Osteoblast (primary cell): ENCODE data around the gene SNX17. TPM values are rescaled to one million over a fixed set of nuclear protein-coding genes. Genes with fewer than 3 reads are reported as not detected.
"Not testable (repeated sequence)": the region's sequence is repeated elsewhere in the genome, so short reads cannot be mapped to it uniquely, and the experiment has no call there.

Experiments
- DNase-seq: peaks from one replicate; pipeline ENCODE4 v3.0.0; 2011; ENCODE audit warnings: low spot score, mixed read lengths; ENCODE audit not compliant: insufficient read length; ENCODE audit errors: missing footprints
- H2AFZ ChIP-seq: 2 replicates; pipeline ENCODE4 v1.6.0; 2011; ENCODE audit warnings: mild to moderate bottlenecking, low read length
- H3K27ac ChIP-seq: 2 replicates; pipeline ENCODE4 v1.5.1; 2011; ENCODE audit warnings: mild to moderate bottlenecking, low read depth, low read length, moderate library complexity
- H3K27me3 ChIP-seq: 2 replicates; pipeline ENCODE4 v1.6.0; 2012; ENCODE audit warnings: mild to moderate bottlenecking, control low read depth, inconsistent platforms, low read length, moderate library complexity; ENCODE audit not compliant: insufficient read depth
- H3K36me3 ChIP-seq: 2 replicates; pipeline ENCODE4 v1.5.1; 2011; ENCODE audit warnings: mild to moderate bottlenecking, low read length, control low read depth, moderate library complexity; ENCODE audit not compliant: insufficient read depth
- H3K4me1 ChIP-seq: 2 replicates; pipeline ENCODE4 v1.5.1; 2011; ENCODE audit warnings: mild to moderate bottlenecking, low read length, control low read depth, moderate library complexity; ENCODE audit not compliant: insufficient read depth
- H3K4me2 ChIP-seq: 2 replicates; pipeline ENCODE4 v1.6.0; 2011; ENCODE audit warnings: mild to moderate bottlenecking, low read length; ENCODE audit not compliant: insufficient read depth
- H3K4me3 ChIP-seq: fragments of 200-600 bp; sonication (generic); 3 replicates; pipeline ENCODE4 v1.5.1; 2012; ENCODE audit warnings: mild to moderate bottlenecking, low read length, inconsistent platforms; ENCODE audit not compliant: insufficient read depth
- H3K79me2 ChIP-seq: 2 replicates; pipeline ENCODE4 v1.6.0; 2012; ENCODE audit warnings: mild to moderate bottlenecking, low read length, control low read depth, inconsistent platforms; ENCODE audit not compliant: insufficient read depth
- H3K9me3 ChIP-seq: 2 replicates; pipeline ENCODE4 v1.5.1; 2011; ENCODE audit warnings: low read depth, low read length, control low read depth
- H4K20me1 ChIP-seq: 2 replicates; pipeline ENCODE4 v1.6.0; 2012; ENCODE audit warnings: mild to moderate bottlenecking, low read length, control low read depth; ENCODE audit not compliant: insufficient read depth
- total RNA-seq: library from RNA; depleted of rRNA; stranded (reverse); fragments of >200 nt; gene quantifications from 2 replicates; pipeline ENCODE4 v1.2.3, GENCODE V29; 2012
- TF ChIP-seq, protein P1 (sequence below): IDR thresholded peaks from 2 replicates; pipeline ENCODE4 v1.5.1; 2011; ENCODE audit warnings: mild to moderate bottlenecking, low read depth, low read length, moderate library complexity; ENCODE audit errors: extremely low read depth

Gene SNX17
- total RNA-seq, 1 donor: 165 TPM

GRCh38 chr2:27336173-27336572 is 34.2 kb upstream of the SNX17 start:
- peak; percentile 86 for DNase-seq
- Histone ChIP-seq H3K4me3 (no peak overlapping the region), H3K27me3 (no peaks in the 10 kb centered on the region), H3K36me3 (peaks cover 52% of the 10 kb centered on the region), H3K4me1 (no peaks in the 10 kb centered on the region), H2AFZ (no peak overlapping the region), H3K9me3 (no peaks in the 10 kb centered on the region), H3K4me2 (no peak overlapping the region), H3K79me2 (no peaks in the 10 kb centered on the region), H3K27ac (no peak overlapping the region), H4K20me1 (no peaks in the 10 kb centered on the region)
- TF ChIP-seq, protein P1, sequence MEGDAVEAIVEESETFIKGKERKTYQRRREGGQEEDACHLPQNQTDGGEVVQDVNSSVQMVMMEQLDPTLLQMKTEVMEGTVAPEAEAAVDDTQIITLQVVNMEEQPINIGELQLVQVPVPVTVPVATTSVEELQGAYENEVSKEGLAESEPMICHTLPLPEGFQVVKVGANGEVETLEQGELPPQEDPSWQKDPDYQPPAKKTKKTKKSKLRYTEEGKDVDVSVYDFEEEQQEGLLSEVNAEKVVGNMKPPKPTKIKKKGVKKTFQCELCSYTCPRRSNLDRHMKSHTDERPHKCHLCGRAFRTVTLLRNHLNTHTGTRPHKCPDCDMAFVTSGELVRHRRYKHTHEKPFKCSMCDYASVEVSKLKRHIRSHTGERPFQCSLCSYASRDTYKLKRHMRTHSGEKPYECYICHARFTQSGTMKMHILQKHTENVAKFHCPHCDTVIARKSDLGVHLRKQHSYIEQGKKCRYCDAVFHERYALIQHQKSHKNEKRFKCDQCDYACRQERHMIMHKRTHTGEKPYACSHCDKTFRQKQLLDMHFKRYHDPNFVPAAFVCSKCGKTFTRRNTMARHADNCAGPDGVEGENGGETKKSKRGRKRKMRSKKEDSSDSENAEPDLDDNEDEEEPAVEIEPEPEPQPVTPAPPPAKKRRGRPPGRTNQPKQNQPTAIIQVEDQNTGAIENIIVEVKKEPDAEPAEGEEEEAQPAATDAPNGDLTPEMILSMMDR: no peak

DNA sequence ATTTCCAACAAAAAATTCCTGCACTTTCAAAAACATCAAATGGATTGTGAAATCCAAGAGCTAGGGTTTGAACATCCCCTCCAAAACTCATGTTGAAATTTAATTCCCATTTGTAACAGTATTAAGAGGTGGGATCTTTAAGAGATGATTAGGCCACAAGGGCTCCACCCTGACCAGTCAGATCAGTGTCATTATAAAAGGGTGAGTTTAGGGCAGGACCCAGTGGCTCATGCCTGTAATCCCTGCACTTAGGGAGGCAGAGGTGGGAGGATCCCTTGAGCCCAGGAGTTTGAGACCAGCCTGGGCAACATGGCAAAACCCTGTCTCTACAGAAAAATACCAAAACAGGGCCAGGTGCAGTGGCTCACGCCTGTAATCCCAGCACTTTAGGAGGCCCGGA is 22.8 kb upstream of the SNX17 start:
- Histone ChIP-seq H3K4me1 (no peaks in the 10 kb centered on the region), H3K4me3 (no peak overlapping the region), H2AFZ (no peak overlapping the region), H3K4me2 (no peak overlapping the region), H3K36me3 (no peaks in the 10 kb centered on the region), H3K27ac (no peak overlapping the region), H3K79me2 (peaks cover 75% of the 10 kb centered on the region), H3K9me3 (no peaks in the 10 kb centered on the region), H3K27me3 (no peaks in the 10 kb centered on the region), H4K20me1 (peaks cover 14% of the 10 kb centered on the region)
- DNase-seq: no peak
- TF ChIP-seq, protein P1: no peak

GRCh38 chr2:27350106-27350693 is 20.2 kb upstream of the SNX17 start:
- DNase-seq: no peak
- Histone ChIP-seq H3K9me3 (no peaks in the 10 kb centered on the region), H3K36me3 (no peaks in the 10 kb centered on the region), H3K27me3 (no peaks in the 10 kb centered on the region), H2AFZ (no peak overlapping the region), H3K4me1 (peaks cover 9% of the 10 kb centered on the region), H3K27ac (no peak overlapping the region), H3K4me2 (no peak overlapping the region), H3K79me2 (peaks cover 85% of the 10 kb centered on the region), H3K4me3 (no peak overlapping the region), H4K20me1 (peaks cover 16% of the 10 kb centered on the region)
- TF ChIP-seq, protein P1: no peak

- H4K20me1 ChIP-seq: peaks cover 11% of the 10 kb centered on the region
- TF ChIP-seq, protein P1: no peak
Measured at GRCh38 chr2:27351802-27352598, 18.4 kb upstream of the SNX17 start.

DNA sequence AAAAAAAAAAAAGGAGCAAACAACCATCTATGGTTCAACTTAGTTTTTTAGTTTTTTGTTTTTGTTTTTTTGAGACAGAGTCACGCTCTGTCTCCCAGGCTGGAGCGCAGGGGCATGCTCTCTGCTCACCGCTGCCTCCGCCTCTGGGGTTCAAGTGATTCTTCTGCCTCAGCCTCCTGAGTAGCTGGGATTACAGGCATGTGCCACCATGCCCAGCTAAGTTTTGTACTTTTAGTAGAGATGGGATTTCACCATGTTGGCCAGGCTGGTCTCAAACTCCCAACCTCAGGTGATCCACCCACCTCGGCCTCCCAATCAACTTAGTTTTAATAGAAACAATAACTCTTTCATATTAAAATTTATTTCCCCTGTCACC is 17.0 kb upstream of the SNX17 start:
- not testable (repeated sequence) for H3K36me3 ChIP-seq, H3K4me2 ChIP-seq, H4K20me1 ChIP-seq, DNase-seq, H3K27me3 ChIP-seq, H3K4me3 ChIP-seq, H3K9me3 ChIP-seq, H2AFZ ChIP-seq
- H3K27ac ChIP-seq: peak overlapping the region; percentile 59
- H3K79me2 ChIP-seq: peaks cover 81% of the 10 kb centered on the region
- H3K4me1 ChIP-seq: peaks cover 21% of the 10 kb centered on the region

More at GRCh38 chr2:27351802-27352598, 18.4 kb upstream of the SNX17 start:
- peaks cover 84% of the 10 kb centered on the region for H3K79me2 ChIP-seq
- no peak overlapping the region for H3K27ac ChIP-seq
- no peaks in the 10 kb centered on the region for H3K9me3 ChIP-seq
- no peak overlapping the region for H3K4me3 ChIP-seq
- H3K27me3 ChIP-seq: no peaks in the 10 kb centered on the region
- DNase-seq: no peak
- H3K4me2 ChIP-seq: no peak overlapping the region
- H3K36me3 ChIP-seq: no peaks in the 10 kb centered on the region
- H2AFZ ChIP-seq: no peak overlapping the region
- H3K4me1 ChIP-seq: peaks cover 14% of the 10 kb centered on the region
